Measurements from ENCODE around the gene CMIP. TPM values are rescaled to one million over a fixed set of nuclear protein-coding genes. Genes with fewer than 3 reads are reported as not detected.

CMIP gene
- total RNA-seq, 2 donors from 2014 or later, result 28.5 to 57.5 TPM

- no peaks in the 10 kb centered on the region for H3K27me3 Mint-ChIP-seq
- no peaks in the 10 kb centered on the region for H3K9me3 Mint-ChIP-seq
- no peak overlapping the region for H3K4me3 Mint-ChIP-seq
- peaks cover 18% of the 10 kb centered on the region for H3K4me1 Mint-ChIP-seq
- ATAC-seq (replicated peaks), result peak; percentile 99
- H3K36me3 Mint-ChIP-seq (ENCODE audit: low read depth), result no peaks in the 10 kb centered on the region
- peak overlapping the region; percentile 34 for H3K27ac Mint-ChIP-seq
These were observed 49.3 kb downstream of the CMIP start for GRCh38 chr16:81493755-81494433.

DNA sequence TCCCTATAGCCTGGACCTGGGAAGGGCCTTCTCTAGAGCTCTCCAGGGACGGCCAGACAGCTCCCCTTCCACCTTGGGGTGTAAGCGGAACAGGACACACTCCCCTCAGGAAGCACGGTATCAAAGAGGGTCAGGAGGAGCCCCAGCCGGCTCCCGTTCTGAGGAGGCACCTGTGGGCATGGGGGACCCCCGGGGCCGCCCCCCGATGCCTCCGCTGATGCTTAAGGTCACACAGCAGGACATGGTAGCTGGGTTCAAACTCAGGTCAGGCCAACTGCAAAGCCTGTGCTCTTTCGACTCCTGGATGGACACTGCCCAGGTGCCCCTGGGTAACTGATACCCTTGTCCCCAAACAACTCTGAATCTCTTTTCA is 49.8 kb downstream of the CMIP start:
- Mint-ChIP-seq H3K36me3 (ENCODE audit: low read depth) (no peaks in the 10 kb centered on the region), H3K4me1 (peaks cover 19% of the 10 kb centered on the region), H3K4me3 (no peak overlapping the region), H3K27me3 (no peaks in the 10 kb centered on the region), H3K9me3 (no peaks in the 10 kb centered on the region), H3K27ac (no peak overlapping the region)
- ATAC-seq (replicated peaks), result no peak

GRCh38 chr16:81494888-81495287 is 50.3 kb downstream of the CMIP start:
- H3K36me3 Mint-ChIP-seq (ENCODE audit: low read depth), result no peaks in the 10 kb centered on the region
- no peak overlapping the region for H3K4me3 Mint-ChIP-seq
- no peaks in the 10 kb centered on the region for H3K27me3 Mint-ChIP-seq
- no peak for ATAC-seq (replicated peaks)
- H3K4me1 Mint-ChIP-seq, result peaks cover 22% of the 10 kb centered on the region
- no peaks in the 10 kb centered on the region for H3K9me3 Mint-ChIP-seq
- H3K27ac Mint-ChIP-seq, result no peak overlapping the region

GRCh38 chr16:81495321-81496234 is 51.0 kb downstream of the CMIP start:
- H3K27ac Mint-ChIP-seq, result no peak overlapping the region
- no peaks in the 10 kb centered on the region for H3K27me3 Mint-ChIP-seq
- H3K36me3 Mint-ChIP-seq (ENCODE audit: low read depth), result no peaks in the 10 kb centered on the region
- ATAC-seq (replicated peaks), result no peak
- peaks cover 24% of the 10 kb centered on the region for H3K4me1 Mint-ChIP-seq
- no peak overlapping the region for H3K4me3 Mint-ChIP-seq
- H3K9me3 Mint-ChIP-seq, result no peaks in the 10 kb centered on the region

DNA sequence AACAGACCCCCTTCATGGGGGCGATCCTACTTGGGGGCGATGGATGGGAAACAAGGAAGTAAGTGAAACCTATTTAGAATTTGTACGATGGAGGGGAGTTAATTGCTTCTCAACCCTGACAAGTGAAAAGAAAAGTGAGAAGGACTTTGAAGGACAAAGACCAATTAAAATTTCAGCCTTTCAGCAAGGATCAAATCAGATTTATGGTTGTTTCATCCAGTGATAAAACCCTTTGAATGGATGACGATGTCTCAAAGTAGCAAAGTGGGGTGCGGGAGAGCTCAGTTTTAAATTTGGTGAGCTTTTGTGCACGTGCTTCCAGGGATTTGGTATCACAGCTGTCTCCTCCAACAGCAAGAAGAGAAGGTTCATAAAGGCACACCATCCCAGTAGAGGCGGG is 51.7 kb downstream of the CMIP start:
- Mint-ChIP-seq H3K27me3 (no peaks in the 10 kb centered on the region), H3K4me3 (no peak overlapping the region), H3K4me1 (peaks cover 24% of the 10 kb centered on the region), H3K9me3 (no peaks in the 10 kb centered on the region), H3K27ac (no peak overlapping the region), H3K36me3 (ENCODE audit: low read depth) (no peaks in the 10 kb centered on the region)
- no peak for ATAC-seq (replicated peaks)

- ATAC-seq (replicated peaks), result no peak
- no peak overlapping the region for H3K4me3 Mint-ChIP-seq
- H3K9me3 Mint-ChIP-seq, result no peaks in the 10 kb centered on the region
- no peaks in the 10 kb centered on the region for H3K27me3 Mint-ChIP-seq
- H3K36me3 Mint-ChIP-seq (ENCODE audit: low read depth), result no peaks in the 10 kb centered on the region
- no peak overlapping the region for H3K27ac Mint-ChIP-seq
- peaks cover 24% of the 10 kb centered on the region for H3K4me1 Mint-ChIP-seq
These were observed 52.1 kb downstream of the CMIP start for GRCh38 chr16:81496742-81497141.

DNA sequence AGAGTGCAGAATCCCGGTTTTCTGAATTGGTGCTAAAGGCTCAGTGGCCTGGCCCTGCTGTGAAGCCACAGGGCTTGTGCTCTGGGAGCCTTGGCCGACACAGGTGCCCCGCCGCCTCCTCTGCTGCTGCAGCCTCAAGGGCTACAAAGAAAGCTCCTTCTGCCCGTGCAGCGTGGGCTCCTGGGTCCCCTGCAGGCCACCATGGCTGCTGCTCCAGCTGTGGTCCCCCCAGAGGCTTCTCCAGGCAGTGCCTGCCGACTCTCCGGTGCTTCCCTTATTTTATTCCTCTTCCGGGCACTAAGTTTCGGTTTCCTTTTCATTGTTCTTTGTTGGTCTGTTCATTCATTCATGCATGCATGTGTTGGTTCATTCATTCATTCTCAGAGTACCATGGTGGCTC is 53.1 kb downstream of the CMIP start:
- Mint-ChIP-seq H3K27me3 (no peaks in the 10 kb centered on the region), H3K36me3 (ENCODE audit: low read depth) (no peaks in the 10 kb centered on the region), H3K9me3 (no peaks in the 10 kb centered on the region), H3K4me1 (peaks cover 24% of the 10 kb centered on the region), H3K4me3 (peak overlapping the region; percentile 19), H3K27ac (no peak overlapping the region)
- no peak for ATAC-seq (replicated peaks)

- no peaks in the 10 kb centered on the region for H3K36me3 Mint-ChIP-seq (ENCODE audit: low read depth)
- no peaks in the 10 kb centered on the region for H3K9me3 Mint-ChIP-seq
- no peak overlapping the region for H3K27ac Mint-ChIP-seq
- H3K4me3 Mint-ChIP-seq, result no peak overlapping the region
- H3K27me3 Mint-ChIP-seq, result no peaks in the 10 kb centered on the region
- H3K4me1 Mint-ChIP-seq, result peaks cover 23% of the 10 kb centered on the region
- ATAC-seq (replicated peaks), result no peak
These were observed 53.7 kb downstream of the CMIP start for GRCh38 chr16:81498351-81498750.

GRCh38 chr16:81499576-81500380 is 55.2 kb downstream of the CMIP start:
- Mint-ChIP-seq H3K27ac (peak overlapping the region; percentile 68), H3K9me3 (no peaks in the 10 kb centered on the region), H3K4me3 (no peak overlapping the region), H3K27me3 (no peaks in the 10 kb centered on the region), H3K36me3 (ENCODE audit: low read depth) (no peaks in the 10 kb centered on the region), H3K4me1 (peaks cover 18% of the 10 kb centered on the region)
- no peak for ATAC-seq (replicated peaks)

DNA sequence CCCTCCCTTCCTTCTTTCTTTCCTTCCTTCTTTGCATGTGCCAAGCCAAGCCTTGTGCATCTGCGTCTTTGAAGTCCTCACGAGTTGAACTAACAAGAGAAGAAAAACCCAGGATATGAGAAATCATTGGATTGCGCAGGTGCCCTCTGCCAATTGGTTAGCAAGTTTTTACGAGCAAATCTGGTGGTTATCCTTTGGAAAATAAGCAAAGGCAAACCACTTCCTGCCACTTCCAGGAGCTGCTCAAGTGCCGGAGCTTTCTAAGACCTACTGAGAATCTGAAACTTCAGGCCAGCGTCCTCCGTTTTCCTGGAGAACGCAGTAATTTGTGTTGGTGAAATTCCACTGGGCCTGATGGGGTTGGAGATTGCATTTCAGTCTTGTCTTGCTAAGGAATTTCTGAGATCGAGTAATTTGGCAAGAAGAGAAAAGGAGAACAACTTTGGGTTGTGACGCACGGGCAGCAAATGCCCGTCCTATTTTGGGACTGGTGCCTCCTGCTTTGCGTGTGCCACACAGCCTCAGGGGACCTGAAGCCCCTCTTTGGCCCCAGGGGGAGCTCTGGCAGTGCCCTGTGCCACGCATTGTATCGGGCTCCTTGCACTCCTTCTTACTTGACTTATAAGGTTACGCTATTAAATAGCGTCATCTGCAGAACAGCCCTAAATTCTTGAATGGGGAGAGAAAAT is 56.4 kb downstream of the CMIP start:
- H3K9me3 Mint-ChIP-seq, result no peaks in the 10 kb centered on the region
- H3K36me3 Mint-ChIP-seq (ENCODE audit: low read depth), result no peaks in the 10 kb centered on the region
- peak overlapping the region; percentile 70 for H3K27ac Mint-ChIP-seq
- ATAC-seq (replicated peaks), result no peak
- peaks cover 18% of the 10 kb centered on the region for H3K4me1 Mint-ChIP-seq
- no peak overlapping the region for H3K4me3 Mint-ChIP-seq
- H3K27me3 Mint-ChIP-seq, result no peaks in the 10 kb centered on the region

- H3K27ac Mint-ChIP-seq, result no peak overlapping the region
- peaks cover 17% of the 10 kb centered on the region for H3K4me1 Mint-ChIP-seq
- no peaks in the 10 kb centered on the region for H3K27me3 Mint-ChIP-seq
- no peaks in the 10 kb centered on the region for H3K9me3 Mint-ChIP-seq
- no peaks in the 10 kb centered on the region for H3K36me3 Mint-ChIP-seq (ENCODE audit: low read depth)
- H3K4me3 Mint-ChIP-seq, result no peak overlapping the region
- no peak for ATAC-seq (replicated peaks)
These were observed 57.9 kb downstream of the CMIP start for GRCh38 chr16:81502396-81503070.

DNA sequence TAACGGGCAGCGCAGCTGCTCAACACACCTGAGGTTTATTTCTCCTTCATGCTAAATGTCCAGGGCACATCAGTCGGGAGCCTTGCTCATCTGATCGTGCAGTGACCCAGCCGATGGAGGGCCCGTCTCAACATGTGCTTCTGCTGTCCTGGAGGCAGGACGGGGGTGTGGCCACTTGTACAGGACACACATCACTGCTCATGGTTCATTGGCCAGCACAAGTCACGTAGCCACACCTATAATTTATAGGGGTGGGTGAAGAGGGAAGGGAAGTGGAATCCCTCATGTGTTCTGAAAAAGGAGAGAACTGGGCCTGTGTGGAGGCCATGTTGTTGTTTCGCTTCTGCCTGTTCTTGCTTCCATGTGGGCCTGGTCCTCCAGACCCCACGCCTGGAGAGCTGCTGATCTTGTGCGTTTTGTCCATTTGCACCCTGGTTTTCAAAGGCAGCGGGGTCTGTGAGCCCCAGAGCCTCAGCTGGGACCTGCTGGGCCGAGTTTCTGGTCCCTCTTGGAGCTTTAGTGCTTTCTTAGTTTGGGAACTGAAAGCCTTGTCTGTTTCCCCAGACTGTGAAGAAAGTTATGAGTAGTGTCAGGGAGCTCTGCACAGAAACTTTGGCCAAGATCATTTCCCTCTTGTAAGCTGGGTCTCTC is 60.5 kb downstream of the CMIP start:
- no peak overlapping the region for H3K27ac Mint-ChIP-seq
- no peak for ATAC-seq (replicated peaks)
- H3K9me3 Mint-ChIP-seq, result no peaks in the 10 kb centered on the region
- no peaks in the 10 kb centered on the region for H3K27me3 Mint-ChIP-seq
- H3K4me1 Mint-ChIP-seq, result peaks cover 4% of the 10 kb centered on the region
- H3K4me3 Mint-ChIP-seq, result no peak overlapping the region
- no peaks in the 10 kb centered on the region for H3K36me3 Mint-ChIP-seq (ENCODE audit: low read depth)

DNA sequence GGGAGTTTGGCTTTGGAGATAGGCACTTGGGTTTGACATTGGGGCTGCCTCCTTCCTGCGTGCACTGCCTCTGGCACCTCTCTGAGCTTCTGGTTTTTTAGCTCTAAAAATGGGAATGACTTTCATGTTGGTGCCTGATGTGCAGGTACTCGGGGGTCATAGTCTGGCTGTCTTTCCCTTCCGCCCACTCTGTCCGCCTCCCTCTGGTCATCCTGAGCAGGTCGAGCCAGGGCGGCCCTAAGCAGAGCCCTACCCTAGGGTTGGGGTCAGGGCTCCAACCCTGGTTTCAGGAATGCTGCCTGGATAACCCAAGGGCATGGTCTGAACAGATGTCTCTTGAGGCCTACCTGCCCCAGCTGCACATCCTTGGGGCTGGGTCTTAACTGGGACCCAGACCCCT is 64.8 kb downstream of the CMIP start:
- Mint-ChIP-seq H3K9me3 (no peaks in the 10 kb centered on the region), H3K27ac (no peak overlapping the region), H3K4me1 (peaks cover 10% of the 10 kb centered on the region), H3K27me3 (no peaks in the 10 kb centered on the region), H3K4me3 (no peak overlapping the region), H3K36me3 (ENCODE audit: low read depth) (no peaks in the 10 kb centered on the region)
- ATAC-seq (replicated peaks), result no peak
